ENCODE results near the gene TRIM63. TPM values are rescaled to one million over a fixed set of nuclear protein-coding genes. Genes with fewer than 3 reads are reported as not detected.
A peak's percentile ranks its signal among the peaks of the same experiment; 100 is the strongest.

The TRIM63 gene
- total RNA-seq, 2 experiments from 2014 or later: not detected

DNA sequence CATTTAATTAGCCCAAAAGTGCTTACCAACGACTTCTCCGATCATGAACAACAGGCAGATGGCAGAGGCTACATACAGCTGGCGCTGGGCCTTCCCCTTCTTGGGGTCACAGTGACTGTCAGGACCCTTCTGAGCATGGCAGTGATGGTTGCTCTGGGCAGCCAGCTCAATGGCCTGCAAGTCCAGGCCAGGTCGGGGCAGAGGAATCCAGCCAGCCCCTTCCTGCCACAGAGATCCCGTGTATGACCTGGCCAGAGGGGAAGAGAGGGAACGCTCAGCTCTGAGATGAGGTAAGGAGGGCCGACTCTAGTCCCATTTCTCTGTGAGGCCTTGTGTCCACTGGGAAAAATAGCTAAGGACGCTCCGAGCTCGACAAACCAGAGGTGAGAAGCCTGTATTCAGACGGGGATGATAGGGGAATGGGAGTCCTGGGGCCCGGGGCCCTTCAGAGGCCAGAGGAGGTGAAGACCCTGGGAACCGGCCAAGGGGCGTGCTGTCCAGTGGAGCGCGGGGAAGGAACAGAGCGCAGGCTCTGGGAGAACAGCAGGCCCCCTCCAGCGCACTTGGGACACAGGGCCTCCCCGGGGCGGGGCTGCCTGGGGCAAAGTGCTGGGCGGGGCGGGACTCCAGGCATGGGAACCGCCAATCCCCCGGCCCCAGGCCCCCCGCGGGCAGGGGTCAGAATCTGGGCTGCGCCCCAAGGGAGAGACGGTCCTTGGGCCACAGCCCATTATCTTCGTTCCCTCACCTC, 22.3 kb downstream of the TRIM63 start:
- H3K9me3 Mint-ChIP-seq: no peaks in the 10 kb centered on the region
- DNase-seq: no peak
- H3K27me3 Mint-ChIP-seq: peaks cover 59% of the 10 kb centered on the region
- H3K36me3 Mint-ChIP-seq: no peaks in the 10 kb centered on the region
- no peak for ATAC-seq (ENCODE audit: low read depth)
- POLR2A ChIA-PET: no interaction called here
- H3K27ac Mint-ChIP-seq: no peak overlapping the region
- H3K4me3 Mint-ChIP-seq: peak overlapping the region; percentile 8
- H3K4me1 Mint-ChIP-seq: peaks cover 2% of the 10 kb centered on the region

GRCh38 chr1:26044414-26044813, 23.0 kb downstream of the TRIM63 start:
- DNase-seq (no peak), ATAC-seq (ENCODE audit: low read depth) (no peak)
- no peak overlapping the region for H3K27ac Mint-ChIP-seq
- no peaks in the 10 kb centered on the region for H3K36me3 Mint-ChIP-seq
- H3K27me3 Mint-ChIP-seq: peaks cover 56% of the 10 kb centered on the region
- POLR2A ChIA-PET: no interaction called here
- H3K4me1 Mint-ChIP-seq: peaks cover 2% of the 10 kb centered on the region
- H3K4me3 Mint-ChIP-seq: no peak overlapping the region
- H3K9me3 Mint-ChIP-seq: no peaks in the 10 kb centered on the region

GRCh38 chr1:26043765-26044164, 23.7 kb downstream of the TRIM63 start:
- no peaks in the 10 kb centered on the region for H3K9me3 Mint-ChIP-seq
- DNase-seq (no peak), ATAC-seq (ENCODE audit: low read depth) (no peak)
- H3K36me3 Mint-ChIP-seq: no peaks in the 10 kb centered on the region
- POLR2A ChIA-PET: no interaction called here
- H3K27ac Mint-ChIP-seq: no peak overlapping the region
- H3K27me3 Mint-ChIP-seq: peaks cover 52% of the 10 kb centered on the region
- H3K4me3 Mint-ChIP-seq: no peak overlapping the region
- peaks cover 2% of the 10 kb centered on the region for H3K4me1 Mint-ChIP-seq

DNA sequence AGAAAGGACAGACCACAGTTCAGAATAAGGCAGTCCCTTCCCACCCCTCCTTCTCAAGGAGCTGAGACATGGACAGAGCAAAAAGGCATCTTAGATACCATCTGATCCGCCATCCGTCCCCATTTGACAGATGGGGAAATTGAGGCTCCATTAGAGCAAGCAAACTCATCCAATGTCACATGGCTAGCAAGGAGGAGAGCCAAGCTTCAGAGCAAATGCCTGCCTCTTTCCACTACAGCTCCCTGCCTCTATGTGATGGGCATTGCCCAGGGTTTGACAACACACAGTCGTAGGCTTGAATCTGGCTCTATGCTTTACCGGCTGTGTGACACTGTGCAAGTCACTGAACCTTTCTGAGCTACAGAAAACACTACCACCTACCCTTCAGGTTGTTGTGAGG, 25.5 kb downstream of the TRIM63 start:
- POLR2A ChIA-PET: interaction anchor here (0.5 kb wide), 1 partner anchor 155 kb away, joined by 4 read pairs; no protein-coding TSS in a partner anchor
- Mint-ChIP-seq H3K36me3 (no peaks in the 10 kb centered on the region), H3K27ac (no peak overlapping the region), H3K9me3 (no peaks in the 10 kb centered on the region), H3K27me3 (peaks cover 35% of the 10 kb centered on the region), H3K4me3 (no peak overlapping the region), H3K4me1 (peaks cover 2% of the 10 kb centered on the region)
- ATAC-seq (ENCODE audit: low read depth) (no peak), DNase-seq (no peak)

DNA sequence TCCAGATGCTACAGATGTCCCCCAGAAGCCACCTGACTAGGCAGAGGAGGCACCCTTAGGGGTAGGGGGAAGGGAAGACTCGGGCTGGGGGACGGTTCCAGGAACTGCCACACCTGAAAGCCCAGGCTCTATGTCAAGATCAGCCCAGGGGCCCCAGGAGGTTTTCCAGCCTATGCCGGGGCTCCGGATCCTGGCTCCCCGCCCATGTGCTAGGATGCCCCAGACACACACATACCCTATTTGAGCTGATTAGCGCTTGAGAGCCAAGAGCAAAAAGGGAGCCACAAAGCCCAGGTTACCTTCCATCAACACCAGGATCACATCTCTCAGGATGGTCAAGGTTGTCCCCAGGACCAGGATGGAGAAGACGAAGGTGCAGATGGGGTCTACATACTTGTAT, 26.0 kb downstream of the TRIM63 start:
- Mint-ChIP-seq H3K9me3 (no peaks in the 10 kb centered on the region), H3K36me3 (no peaks in the 10 kb centered on the region), H3K27ac (no peak overlapping the region), H3K4me3 (no peak overlapping the region), H3K27me3 (peaks cover 29% of the 10 kb centered on the region), H3K4me1 (peaks cover 2% of the 10 kb centered on the region)
- POLR2A ChIA-PET: no interaction called here
- DNase-seq (no peak), ATAC-seq (ENCODE audit: low read depth) (no peak)

GRCh38 chr1:26038904-26039303, 28.5 kb downstream of the TRIM63 start:
- Mint-ChIP-seq H3K27me3 (peaks cover 15% of the 10 kb centered on the region), H3K9me3 (no peaks in the 10 kb centered on the region), H3K36me3 (no peaks in the 10 kb centered on the region), H3K4me1 (peaks cover 10% of the 10 kb centered on the region), H3K27ac (no peak overlapping the region), H3K4me3 (no peak overlapping the region)
- no peak for ATAC-seq (ENCODE audit: low read depth)
- DNase-seq: no peak
- POLR2A ChIA-PET: no interaction called here

GRCh38 chr1:26038477-26038876, 29.0 kb downstream of the TRIM63 start:
- DNase-seq: no peak
- POLR2A ChIA-PET: no interaction called here
- Mint-ChIP-seq H3K27me3 (peaks cover 13% of the 10 kb centered on the region), H3K36me3 (no peaks in the 10 kb centered on the region), H3K9me3 (no peaks in the 10 kb centered on the region), H3K4me1 (peaks cover 10% of the 10 kb centered on the region), H3K27ac (no peak overlapping the region), H3K4me3 (no peak overlapping the region)
- no peak for ATAC-seq (ENCODE audit: low read depth)

- Mint-ChIP-seq H3K27ac (no peak overlapping the region), H3K4me3 (no peak overlapping the region), H3K9me3 (no peaks in the 10 kb centered on the region), H3K4me1 (peaks cover 10% of the 10 kb centered on the region), H3K27me3 (peaks cover 8% of the 10 kb centered on the region), H3K36me3 (no peaks in the 10 kb centered on the region)
- DNase-seq (no peak), ATAC-seq (ENCODE audit: low read depth) (no peak)
- POLR2A ChIA-PET: no interaction called here
Observed at GRCh38 chr1:26037904-26038303, 29.5 kb downstream of the TRIM63 start.

DNA sequence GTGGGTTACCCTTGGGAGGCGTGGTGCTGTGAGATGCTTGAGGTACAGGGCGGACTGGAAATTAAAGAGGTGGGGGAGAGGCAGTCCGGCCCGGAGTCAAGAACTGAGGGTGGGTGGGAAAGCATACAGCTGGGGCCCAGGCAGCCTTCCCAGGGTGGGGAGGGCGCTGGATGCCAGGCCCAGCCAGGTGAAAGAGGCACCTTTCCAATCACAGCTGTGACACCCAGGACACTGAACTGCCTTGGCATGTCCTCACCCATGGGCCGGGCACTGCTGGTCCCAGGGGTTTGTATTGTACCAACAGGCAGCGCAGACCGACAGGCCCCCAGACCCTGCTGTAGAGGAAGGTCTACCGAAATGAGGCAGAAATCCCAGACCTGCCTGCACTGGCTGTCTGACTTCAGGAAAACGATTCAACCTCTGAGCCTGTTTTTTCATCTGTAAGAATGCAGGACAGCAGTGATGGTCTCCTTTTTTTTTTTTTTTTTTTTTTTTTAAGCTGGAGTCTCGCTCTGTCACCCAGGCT, 30.6 kb downstream of the TRIM63 start:
- H3K9me3 Mint-ChIP-seq: no peaks in the 10 kb centered on the region
- no peaks in the 10 kb centered on the region for H3K36me3 Mint-ChIP-seq
- H3K4me1 Mint-ChIP-seq: peaks cover 10% of the 10 kb centered on the region
- ATAC-seq (ENCODE audit: low read depth) (no peak), DNase-seq (no peak)
- POLR2A ChIA-PET: interaction anchor here (0.6 kb wide), 1 partner anchor 23 kb away, joined by 3 read pairs; no protein-coding TSS in a partner anchor
- H3K4me3 Mint-ChIP-seq: no peak overlapping the region
- peaks cover 11% of the 10 kb centered on the region for H3K27me3 Mint-ChIP-seq
- no peak overlapping the region for H3K27ac Mint-ChIP-seq

DNA sequence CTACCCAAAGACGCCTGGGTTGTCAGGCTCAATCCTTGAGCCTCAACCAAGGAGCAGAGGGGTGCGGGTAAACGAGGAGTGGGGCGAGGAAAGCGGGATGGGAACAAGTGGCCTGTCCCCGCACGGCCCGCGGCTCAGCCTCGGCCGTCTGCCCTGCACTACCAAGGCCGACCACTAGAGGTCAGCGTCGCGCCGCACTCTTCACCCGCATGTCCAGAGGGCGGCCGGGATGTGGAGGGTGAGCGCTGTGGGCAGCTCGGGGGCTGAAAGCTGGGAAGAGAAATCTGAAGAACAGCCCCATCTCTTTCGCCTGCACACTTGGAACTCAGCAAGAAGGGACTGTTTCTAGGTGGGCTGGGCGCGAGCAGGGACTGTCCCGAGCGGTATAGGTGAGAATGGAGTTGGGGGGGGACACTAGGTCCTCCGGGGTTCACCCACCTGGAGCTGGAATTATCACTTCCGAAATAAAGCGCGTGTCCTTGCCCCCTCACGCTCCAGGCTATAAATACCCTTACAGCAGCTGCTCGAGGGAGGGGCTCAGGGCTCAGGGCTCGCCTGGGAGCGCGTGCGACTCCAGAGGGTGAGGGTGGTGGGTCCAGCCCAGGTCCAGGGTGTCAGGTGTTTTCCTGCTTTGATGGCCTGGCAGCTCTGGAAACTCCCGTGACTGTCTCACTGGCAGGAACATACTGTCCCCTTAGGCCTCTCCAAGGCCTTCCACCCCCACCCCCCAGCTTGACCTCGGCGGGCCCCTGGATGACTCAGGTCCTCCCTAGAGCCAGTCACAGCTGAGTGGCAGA, 31.3 kb downstream of the TRIM63 start:
- H3K27ac Mint-ChIP-seq: no peak overlapping the region
- peak overlapping the region; percentile 87 for H3K4me3 Mint-ChIP-seq
- DNase-seq (peak; percentile 90), ATAC-seq (ENCODE audit: low read depth) (peak; percentile 60)
- H3K9me3 Mint-ChIP-seq: no peaks in the 10 kb centered on the region
- H3K36me3 Mint-ChIP-seq: no peaks in the 10 kb centered on the region
- POLR2A ChIA-PET: no interaction called here
- H3K27me3 Mint-ChIP-seq: peaks cover 11% of the 10 kb centered on the region
- H3K4me1 Mint-ChIP-seq: peaks cover 10% of the 10 kb centered on the region

DNA sequence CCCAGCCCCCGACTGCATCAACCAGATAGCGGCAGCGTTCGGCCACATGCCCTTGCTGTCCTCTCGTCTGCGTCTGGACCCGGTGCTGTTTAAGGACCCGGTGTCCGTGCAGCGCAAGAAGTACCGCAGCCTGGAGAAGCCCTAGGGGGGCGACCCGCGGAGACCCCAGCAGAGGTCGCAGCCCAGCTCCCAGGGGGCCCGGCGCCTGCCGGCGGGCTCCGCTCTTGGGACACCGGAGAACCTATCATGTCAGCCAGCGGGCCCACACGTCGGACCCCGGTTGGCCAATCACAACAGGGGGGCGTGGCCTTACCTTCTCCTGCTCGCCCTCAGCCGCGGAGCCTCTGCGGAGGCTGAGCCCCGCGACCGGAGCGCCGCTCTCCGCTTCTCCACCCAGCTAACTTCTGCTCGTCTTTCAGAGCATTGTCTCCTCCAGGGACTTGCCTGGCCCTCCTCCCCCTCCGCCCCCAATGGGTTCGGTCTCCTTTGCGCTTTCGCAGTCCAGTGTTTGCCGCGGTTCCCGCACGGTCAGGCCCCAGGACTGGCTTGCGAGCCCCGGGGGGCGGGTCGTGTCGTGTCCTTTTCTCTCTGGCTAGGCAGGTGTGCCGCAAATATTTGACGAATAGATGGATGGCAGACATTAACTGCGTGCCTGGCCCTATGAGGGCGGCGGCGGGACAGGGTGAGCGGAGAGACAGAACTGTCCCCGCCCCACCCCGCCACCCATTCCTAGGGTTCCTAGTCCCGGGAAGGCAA, 32.0 kb downstream of the TRIM63 start:
- Mint-ChIP-seq H3K27ac (peak overlapping the region; percentile 48), H3K36me3 (no peaks in the 10 kb centered on the region), H3K9me3 (no peaks in the 10 kb centered on the region), H3K4me1 (peaks cover 10% of the 10 kb centered on the region), H3K27me3 (peaks cover 15% of the 10 kb centered on the region), H3K4me3 (peak overlapping the region; percentile 87)
- ATAC-seq (ENCODE audit: low read depth): peak; percentile 94
- peak; percentile 90 for DNase-seq
- POLR2A ChIA-PET: interaction anchor here (1.3 kb wide), 1 partner anchor 38 kb away, joined by 3 read pairs; no protein-coding TSS in a partner anchor

GRCh38 chr1:26034504-26035202, 32.8 kb downstream of the TRIM63 start:
- no peaks in the 10 kb centered on the region for H3K9me3 Mint-ChIP-seq
- POLR2A ChIA-PET: interaction anchor here (1.3 kb wide), 1 partner anchor 38 kb away, joined by 3 read pairs; no protein-coding TSS in a partner anchor
- peak overlapping the region; percentile 48 for H3K27ac Mint-ChIP-seq
- peak overlapping the region; percentile 87 for H3K4me3 Mint-ChIP-seq
- H3K27me3 Mint-ChIP-seq: peaks cover 14% of the 10 kb centered on the region
- no peak for ATAC-seq (ENCODE audit: low read depth)
- no peak for DNase-seq
- no peaks in the 10 kb centered on the region for H3K36me3 Mint-ChIP-seq
- H3K4me1 Mint-ChIP-seq: peaks cover 10% of the 10 kb centered on the region

All from activated naive CD8-positive, alpha-beta T cell treated with anti-CD3 and anti-CD28 coated beads, Interleukin-2, amount 10 ng/mL, durations not matched to agents 7 days and 5 days (primary cell).